ENCODE results near the gene POU3F1. TPM values are rescaled to one million over a fixed set of nuclear protein-coding genes. Genes with fewer than 3 reads are reported as not detected.
"Not testable (repeated sequence)": the region's sequence is repeated elsewhere in the genome, so short reads cannot be mapped to it uniquely, and the experiment has no call there.

POU3F1 gene
- total RNA-seq, 1 experiment from 2014 or later = 5.8 TPM

DNA sequence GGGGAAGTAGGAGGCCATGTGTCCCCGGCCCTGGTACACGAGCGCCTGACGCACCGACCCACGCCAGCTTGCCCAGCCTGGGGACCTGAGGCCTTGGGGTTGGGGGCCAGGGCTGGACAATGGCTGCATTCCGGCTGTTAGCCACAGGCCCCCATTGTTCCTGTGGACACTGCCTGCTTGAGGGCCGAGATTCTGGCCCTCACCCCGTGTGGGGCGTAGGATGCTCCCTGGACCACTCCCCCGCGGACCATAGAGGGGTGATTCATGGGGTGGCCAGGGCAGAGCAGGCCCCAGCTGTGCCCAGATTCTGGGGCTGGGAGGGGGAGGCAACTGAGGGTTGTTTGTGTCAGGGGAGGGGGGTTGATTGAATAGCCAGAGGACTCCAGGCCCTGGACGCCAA is 11.7 kb downstream of the POU3F1 start:
- no peak overlapping the region for H4K91ac ChIP-seq (ENCODE audit: insufficient read length, low read depth, low read length)
- H2BK20ac ChIP-seq (ENCODE audit: low read depth, low read length, poor library complexity, severe bottlenecking) = no peak overlapping the region
- WGBS (ENCODE audit: extremely low coverage, insufficient read length, low lambda C conversion rate) = no CpG with 5 or more reads among the region's 13 CpGs
- H4K20me1 ChIP-seq (ENCODE audit: control insufficient read depth, insufficient read depth, insufficient read length) = no peaks in the 10 kb centered on the region
- H2BK12ac ChIP-seq (ENCODE audit: insufficient read length, low read depth, low read length) = no peak overlapping the region
- no peak overlapping the region; the same call in 1 of the 2 replicates for H3K14ac ChIP-seq (ENCODE audit: insufficient read depth, low read length)
- no peak overlapping the region for H2BK5ac ChIP-seq (ENCODE audit: insufficient read length, low read length)
- H2AFZ ChIP-seq (ENCODE audit: low read length) = no peak overlapping the region
- H3K4me3 Mint-ChIP-seq = no peak overlapping the region
- no peaks in the 10 kb centered on the region for H3K79me2 ChIP-seq (ENCODE audit: insufficient read depth, low read length)
- no peak overlapping the region for H3K18ac ChIP-seq (ENCODE audit: insufficient read length, low read depth, low read length)
- no peak overlapping the region for H2BK15ac ChIP-seq (ENCODE audit: low read depth, low read length)
- H3T11ph ChIP-seq (ENCODE audit: low read length) = no peak overlapping the region
- H3K9me3 Mint-ChIP-seq = peaks cover 0 to 6% of the 10 kb centered on the region in 2 experiments; a peak in 2 of 5 replicates
- no peak overlapping the region for H3K27ac Mint-ChIP-seq
- no peak overlapping the region for H3K23ac ChIP-seq (ENCODE audit: insufficient read length, low read depth, low read length)
- H2BK120ac ChIP-seq (ENCODE audit: low read depth, low read length, poor library complexity, severe bottlenecking) = no peak overlapping the region
- no peak overlapping the region for H3K27ac ChIP-seq (ENCODE audit: insufficient read length, low read depth, low read length)
- no peak overlapping the region for H3K56ac ChIP-seq (ENCODE audit: insufficient read length, low read depth, low read length)
- H3K4ac ChIP-seq (ENCODE audit: low read depth, low read length) = no peak overlapping the region
- H2AK5ac ChIP-seq (ENCODE audit: insufficient read length, low read length) = no peak overlapping the region
- H3K4me1 Mint-ChIP-seq = peaks cover 8 to 19% of the 10 kb centered on the region in 2 experiments
- H3K4me2 ChIP-seq (ENCODE audit: insufficient read depth, insufficient read length, low read length) = no peak overlapping the region
- H3K27me3 ChIP-seq (ENCODE audit: insufficient read depth, low read length) = no peaks in the 10 kb centered on the region
- no peaks in the 10 kb centered on the region; the same call in 1 of the 2 replicates for H3K4me1 ChIP-seq (ENCODE audit: insufficient read depth, low read length)
- H4K8ac ChIP-seq (replicated peaks; ENCODE audit: insufficient read length, low read depth, low read length) = no peak overlapping the region
- no peak for DNase-seq
- H3K23me2 ChIP-seq (ENCODE audit: insufficient read length, low read depth, low read length, poor library complexity, severe bottlenecking) = no peaks in the 10 kb centered on the region
- H3K9ac ChIP-seq (ENCODE audit: extremely low read depth, insufficient read length, low read length) = no peak overlapping the region
- no peaks in the 10 kb centered on the region for H3K79me1 ChIP-seq (ENCODE audit: insufficient read depth, low read depth, low read length, poor library complexity, severe bottlenecking)
- no peaks in the 10 kb centered on the region for H3K9me3 ChIP-seq (ENCODE audit: control insufficient read depth, low read depth, low read length)
- H4K5ac ChIP-seq (ENCODE audit: insufficient read length, low read depth, low read length) = no peak overlapping the region
- H3K27me3 Mint-ChIP-seq (ENCODE audit: low read depth) = no peaks in the 10 kb centered on the region; the same call in 1 of the 2 replicates
- H3K36me3 Mint-ChIP-seq (ENCODE audit: insufficient read depth in 1 of 3, low read depth in 3 of 3) = peaks cover 2 to 12% (median 6%) of the 10 kb centered on the region in 3 experiments; a peak in 4 of 7 replicates
- TF ChIP-seq, protein P1, sequence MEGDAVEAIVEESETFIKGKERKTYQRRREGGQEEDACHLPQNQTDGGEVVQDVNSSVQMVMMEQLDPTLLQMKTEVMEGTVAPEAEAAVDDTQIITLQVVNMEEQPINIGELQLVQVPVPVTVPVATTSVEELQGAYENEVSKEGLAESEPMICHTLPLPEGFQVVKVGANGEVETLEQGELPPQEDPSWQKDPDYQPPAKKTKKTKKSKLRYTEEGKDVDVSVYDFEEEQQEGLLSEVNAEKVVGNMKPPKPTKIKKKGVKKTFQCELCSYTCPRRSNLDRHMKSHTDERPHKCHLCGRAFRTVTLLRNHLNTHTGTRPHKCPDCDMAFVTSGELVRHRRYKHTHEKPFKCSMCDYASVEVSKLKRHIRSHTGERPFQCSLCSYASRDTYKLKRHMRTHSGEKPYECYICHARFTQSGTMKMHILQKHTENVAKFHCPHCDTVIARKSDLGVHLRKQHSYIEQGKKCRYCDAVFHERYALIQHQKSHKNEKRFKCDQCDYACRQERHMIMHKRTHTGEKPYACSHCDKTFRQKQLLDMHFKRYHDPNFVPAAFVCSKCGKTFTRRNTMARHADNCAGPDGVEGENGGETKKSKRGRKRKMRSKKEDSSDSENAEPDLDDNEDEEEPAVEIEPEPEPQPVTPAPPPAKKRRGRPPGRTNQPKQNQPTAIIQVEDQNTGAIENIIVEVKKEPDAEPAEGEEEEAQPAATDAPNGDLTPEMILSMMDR (conservative IDR thresholded peaks at IDR 0.05) = no peak

DNA sequence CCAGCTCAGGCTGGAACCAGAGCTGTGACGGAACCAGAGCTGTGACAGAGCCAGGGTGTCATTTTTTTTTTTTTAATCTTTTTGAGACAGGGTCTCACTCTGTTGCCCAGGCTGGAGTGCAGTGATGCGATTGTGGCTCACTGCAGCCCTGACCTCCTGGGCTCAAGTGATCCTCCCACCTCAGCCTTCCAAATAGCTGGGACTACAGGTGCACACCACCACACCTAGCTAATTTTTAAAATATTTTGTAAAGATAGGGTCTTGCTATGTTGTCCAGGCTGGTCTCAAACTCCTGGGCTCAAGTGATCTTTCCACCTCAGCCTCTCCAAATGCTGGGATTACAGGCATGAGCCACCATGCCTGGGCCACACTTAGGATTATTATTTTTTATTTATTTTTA is 13.6 kb downstream of the POU3F1 start:
- not testable (repeated sequence) for H3T11ph ChIP-seq (ENCODE audit: low read length); H3K9me3 Mint-ChIP-seq; H3K79me2 ChIP-seq (ENCODE audit: insufficient read depth, low read length); H2AK5ac ChIP-seq (ENCODE audit: insufficient read length, low read length); H3K23me2 ChIP-seq (ENCODE audit: insufficient read length, low read depth, low read length, poor library complexity, severe bottlenecking); H4K5ac ChIP-seq (ENCODE audit: insufficient read length, low read depth, low read length); H2BK5ac ChIP-seq (ENCODE audit: insufficient read length, low read length); H4K8ac ChIP-seq (replicated peaks; ENCODE audit: insufficient read length, low read depth, low read length); H2BK20ac ChIP-seq (ENCODE audit: low read depth, low read length, poor library complexity, severe bottlenecking); H3K23ac ChIP-seq (ENCODE audit: insufficient read length, low read depth, low read length); H3K56ac ChIP-seq (ENCODE audit: insufficient read length, low read depth, low read length); H2AFZ ChIP-seq (ENCODE audit: low read length); H4K20me1 ChIP-seq (ENCODE audit: control insufficient read depth, insufficient read depth, insufficient read length); H3K27ac Mint-ChIP-seq; H2BK15ac ChIP-seq (ENCODE audit: low read depth, low read length); H3K27ac ChIP-seq (ENCODE audit: insufficient read length, low read depth, low read length); H3K4me2 ChIP-seq (ENCODE audit: insufficient read depth, insufficient read length, low read length); H2BK120ac ChIP-seq (ENCODE audit: low read depth, low read length, poor library complexity, severe bottlenecking); DNase-seq; H3K36me3 Mint-ChIP-seq (ENCODE audit: insufficient read depth in 1 of 3, low read depth in 3 of 3); H4K91ac ChIP-seq (ENCODE audit: insufficient read length, low read depth, low read length); H3K18ac ChIP-seq (ENCODE audit: insufficient read length, low read depth, low read length); H3K9ac ChIP-seq (ENCODE audit: extremely low read depth, insufficient read length, low read length); H3K14ac ChIP-seq (ENCODE audit: insufficient read depth, low read length); H3K27me3 ChIP-seq (ENCODE audit: insufficient read depth, low read length); H3K4me3 Mint-ChIP-seq; H3K9me3 ChIP-seq (ENCODE audit: control insufficient read depth, low read depth, low read length); H2BK12ac ChIP-seq (ENCODE audit: insufficient read length, low read depth, low read length); H3K4ac ChIP-seq (ENCODE audit: low read depth, low read length); H3K79me1 ChIP-seq (ENCODE audit: insufficient read depth, low read depth, low read length, poor library complexity, severe bottlenecking); H3K4me1 ChIP-seq (ENCODE audit: insufficient read depth, low read length); H3K27me3 Mint-ChIP-seq (ENCODE audit: low read depth)
- no CpG with 5 or more reads among the region's 2 CpGs for whole genome bisulfite sequencing (ENCODE audit: extremely low coverage, insufficient read length, low lambda C conversion rate)
- H3K4me1 Mint-ChIP-seq = peaks cover 26 to 37% of the 10 kb centered on the region in 2 experiments

Data from H9 (cell line).